GM18517 (cell line): ENCODE measurements around the gene TLCD1.
A peak's percentile ranks its signal among the peaks of the same experiment; 100 is the strongest.
"Not testable (repeated sequence)": the region's sequence is repeated elsewhere in the genome, so short reads cannot be mapped to it uniquely, and the experiment has no call there.

ENCODE experiments used
- ATAC-seq: cut with Tn5 transposase; IDR thresholded peaks from one replicate; pipeline ENCODE4 v1.9.1; 2021; ENCODE audit warnings: mild to moderate bottlenecking, moderate library complexity; ENCODE audit not compliant: unreplicated experiment

Gene TLCD1

DNA sequence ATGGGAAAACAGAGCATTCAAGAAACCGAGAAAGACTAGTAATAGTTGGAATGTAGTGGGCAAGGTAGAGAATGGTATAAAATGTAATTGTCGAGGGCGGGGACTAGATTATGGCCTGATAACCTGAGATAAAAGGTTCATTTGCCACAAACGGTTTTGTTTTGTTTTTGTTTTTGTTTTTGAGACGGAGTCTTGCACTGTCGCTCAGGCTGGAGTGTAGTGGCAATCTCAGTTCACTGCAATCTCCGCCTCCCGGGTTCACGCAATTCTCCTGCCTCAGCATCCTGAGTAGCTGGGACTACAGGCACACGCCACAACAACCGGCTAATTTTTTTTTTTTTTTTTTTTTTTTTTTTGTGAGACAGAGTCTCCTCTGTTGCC, 3.9 kb upstream of the TLCD1 start:
- no peak for ATAC-seq

- peak; percentile 37 for ATAC-seq
These were observed 2.5 kb upstream of the TLCD1 start, which contains the start of gene NEK8 for GRCh38 chr17:28728364-28729200. Gene NEK8, plus strand, starts transcription at chr17:28728788. Its CDS starts 26 bp downstream, at chr17:28728814.

DNA sequence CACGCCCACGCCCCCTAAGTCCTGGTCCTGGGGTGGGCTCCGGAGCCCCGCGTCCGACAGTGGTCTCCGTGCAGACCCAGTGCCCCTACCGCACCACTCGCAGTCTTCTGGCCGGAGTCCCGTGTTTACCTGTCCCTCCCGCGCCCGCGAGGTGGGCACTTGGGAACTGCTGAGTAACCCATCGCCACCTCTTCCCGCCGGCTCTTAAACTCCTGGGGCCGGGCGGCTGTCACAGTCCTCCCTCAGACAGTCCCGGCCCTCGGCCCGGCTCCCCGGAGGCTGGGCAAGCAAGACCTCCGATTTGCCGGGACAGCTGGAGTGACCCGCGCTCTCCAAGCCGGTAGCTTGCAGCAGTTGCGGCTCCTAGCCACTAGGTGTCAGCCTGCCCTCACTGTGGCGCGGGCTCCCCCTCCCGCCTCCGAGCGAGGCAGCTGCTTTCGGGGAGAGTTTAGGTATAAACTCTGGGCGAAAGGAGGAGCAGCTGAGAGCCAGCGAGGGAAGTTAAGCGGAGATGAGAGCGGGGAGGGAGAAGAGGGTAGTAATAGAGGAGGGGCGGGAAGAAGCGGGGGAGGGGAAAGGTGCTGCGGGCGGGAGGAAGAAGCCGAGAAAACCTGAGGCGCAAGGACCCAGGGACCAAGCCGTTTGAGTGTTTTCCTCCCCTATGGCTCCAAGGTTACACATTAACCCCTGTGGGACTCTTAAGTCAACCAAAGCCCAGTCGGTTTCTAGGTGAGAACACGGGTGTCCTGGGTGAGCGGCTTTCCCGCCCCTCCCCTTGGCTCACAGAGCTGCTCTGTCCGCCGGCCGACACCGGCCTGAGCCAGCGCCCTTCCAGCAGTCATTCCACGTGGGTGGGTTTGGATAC, 826 bp upstream of the TLCD1 start:
- ATAC-seq: peak; percentile 35

DNA sequence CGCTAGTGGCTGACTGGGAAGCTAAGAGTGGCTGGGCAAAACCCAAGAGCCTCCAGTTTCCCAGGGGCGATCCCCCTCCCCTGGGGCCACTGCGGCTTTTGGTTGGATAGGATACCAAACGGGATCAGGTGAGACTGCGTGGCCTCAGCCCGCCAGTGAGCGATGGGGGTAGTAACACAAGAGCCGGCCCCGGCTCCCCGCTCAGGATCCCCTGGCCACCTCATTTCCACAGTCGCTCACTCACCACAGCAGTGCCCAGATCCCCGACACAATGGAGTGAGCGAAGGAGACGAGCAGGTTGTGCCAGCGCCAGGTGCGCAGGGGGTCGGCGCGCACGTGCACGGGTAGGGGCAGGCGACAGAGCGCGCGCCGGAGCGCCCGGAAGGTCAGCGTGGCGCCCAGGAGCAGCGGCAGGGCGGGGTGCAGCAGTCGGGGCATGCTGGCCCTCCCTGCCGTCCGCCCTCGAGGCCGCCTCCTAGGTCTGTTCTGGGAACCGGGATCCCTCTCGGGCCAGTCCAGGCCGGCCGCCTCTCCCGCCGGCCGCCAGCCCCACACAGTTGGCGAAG, 290 bp downstream of the TLCD1 start:
- no peak for ATAC-seq

DNA sequence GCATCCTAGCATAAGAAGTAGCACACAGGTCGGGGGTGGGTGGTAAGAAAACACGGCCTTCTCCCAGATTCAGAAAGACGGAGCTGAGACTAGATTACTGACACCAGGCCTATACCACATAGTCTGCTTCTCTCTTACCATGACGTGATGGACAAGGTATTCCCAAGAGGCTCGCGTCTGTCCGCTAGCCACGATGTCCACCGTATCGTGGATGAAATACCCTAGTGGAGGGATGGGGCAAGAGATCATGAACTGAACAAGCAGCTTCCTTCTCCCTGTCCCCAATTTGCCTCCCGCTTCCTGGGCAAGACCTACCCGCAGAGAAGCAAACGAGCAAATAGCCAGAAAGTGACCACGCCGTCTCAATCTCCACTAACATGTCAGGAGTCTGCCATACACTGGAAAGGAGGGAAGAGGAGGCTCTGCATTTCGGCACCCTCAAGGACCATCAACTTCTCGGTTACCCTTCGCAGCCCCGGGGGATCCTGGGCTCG, 820 bp downstream of the TLCD1 start:
- no peak for ATAC-seq

DNA sequence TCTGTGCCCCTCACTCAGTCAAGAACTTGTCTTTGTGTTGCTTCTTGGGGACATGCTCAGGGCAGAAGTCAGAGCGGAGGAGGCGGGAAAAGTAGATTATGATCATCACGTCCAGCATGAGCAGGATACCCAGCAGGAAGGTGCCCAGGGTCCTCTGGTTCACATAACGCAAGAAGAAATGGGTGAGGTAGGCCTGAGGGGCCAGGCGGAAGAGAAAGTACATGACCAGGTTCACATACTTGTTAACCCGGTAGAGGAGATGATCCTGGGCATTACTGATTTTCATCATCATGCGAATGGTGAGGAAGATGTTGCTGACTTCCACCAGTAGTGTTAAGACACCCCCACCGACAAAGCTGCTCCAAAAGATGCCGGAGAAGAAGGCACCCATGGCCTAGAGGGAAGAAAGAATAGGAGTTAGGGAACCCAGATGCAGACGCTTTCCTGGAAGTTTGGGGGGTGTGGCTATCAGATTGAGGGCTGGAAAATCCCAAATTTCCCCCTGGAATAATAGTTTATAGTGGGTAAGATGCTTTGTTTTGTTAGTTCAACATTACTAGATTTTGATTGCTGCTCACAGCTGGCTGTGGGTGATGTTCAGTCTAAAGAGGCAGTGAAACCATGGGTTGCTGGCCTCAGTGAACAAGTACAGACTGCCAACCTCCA, 1.4 kb downstream of the TLCD1 start:
- ATAC-seq: no peak

GRCh38 chr17:28723836-28724499, 2.1 kb downstream of the TLCD1 start:
- not testable (repeated sequence) for ATAC-seq

DNA sequence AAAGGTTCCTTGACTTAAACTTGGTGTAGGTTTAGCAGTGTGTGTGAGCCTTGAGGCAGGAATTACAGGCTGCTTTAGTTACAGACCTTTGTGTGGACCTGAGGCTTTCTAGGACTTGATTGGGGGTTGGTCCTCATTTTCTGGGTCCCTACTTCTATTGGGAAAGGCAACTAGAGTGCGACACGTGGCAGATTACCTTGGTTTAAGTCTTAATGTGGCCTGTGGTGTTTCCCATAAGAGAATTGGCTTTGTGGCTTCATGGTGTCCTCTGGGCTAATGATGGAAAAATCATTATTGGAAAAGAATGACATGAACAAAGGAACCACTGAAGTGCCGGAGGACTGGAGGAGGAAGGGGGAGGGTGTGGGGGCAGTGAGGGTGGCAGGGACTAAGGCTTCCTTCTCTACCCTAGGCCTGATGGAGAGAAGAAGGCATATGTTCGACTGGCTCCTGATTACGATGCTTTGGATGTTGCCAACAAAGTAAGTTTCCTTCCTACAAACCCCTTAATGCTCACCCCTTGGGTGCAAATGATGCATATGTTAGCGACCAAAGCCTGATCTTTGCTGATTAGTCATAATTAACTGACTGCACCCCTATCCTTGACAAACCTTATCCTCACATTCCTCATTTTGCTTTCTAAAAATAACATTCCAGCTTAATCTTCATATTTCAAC, 2.7 kb downstream of the TLCD1 start:
- no peak for ATAC-seq

GRCh38 chr17:28722417-28723158, 3.4 kb downstream of the TLCD1 start:
- no peak for ATAC-seq

DNA sequence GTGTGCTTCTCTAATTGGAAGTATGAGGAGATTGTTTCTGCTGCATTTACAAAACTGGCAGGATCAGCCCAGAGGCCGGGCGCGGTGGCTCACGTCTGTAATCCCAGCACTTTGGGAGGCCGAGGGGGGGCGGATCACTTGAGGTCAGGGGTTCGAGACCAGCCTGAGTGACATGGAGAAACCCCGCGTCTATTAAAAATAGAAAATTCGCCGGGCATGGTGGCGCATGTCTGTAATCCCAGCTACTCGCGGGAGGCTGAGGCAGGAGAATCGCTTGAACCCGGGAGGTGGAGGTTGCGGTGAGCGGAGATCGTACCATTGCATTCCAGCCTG, 5.1 kb downstream of the TLCD1 start:
- not testable (repeated sequence) for ATAC-seq

DNA sequence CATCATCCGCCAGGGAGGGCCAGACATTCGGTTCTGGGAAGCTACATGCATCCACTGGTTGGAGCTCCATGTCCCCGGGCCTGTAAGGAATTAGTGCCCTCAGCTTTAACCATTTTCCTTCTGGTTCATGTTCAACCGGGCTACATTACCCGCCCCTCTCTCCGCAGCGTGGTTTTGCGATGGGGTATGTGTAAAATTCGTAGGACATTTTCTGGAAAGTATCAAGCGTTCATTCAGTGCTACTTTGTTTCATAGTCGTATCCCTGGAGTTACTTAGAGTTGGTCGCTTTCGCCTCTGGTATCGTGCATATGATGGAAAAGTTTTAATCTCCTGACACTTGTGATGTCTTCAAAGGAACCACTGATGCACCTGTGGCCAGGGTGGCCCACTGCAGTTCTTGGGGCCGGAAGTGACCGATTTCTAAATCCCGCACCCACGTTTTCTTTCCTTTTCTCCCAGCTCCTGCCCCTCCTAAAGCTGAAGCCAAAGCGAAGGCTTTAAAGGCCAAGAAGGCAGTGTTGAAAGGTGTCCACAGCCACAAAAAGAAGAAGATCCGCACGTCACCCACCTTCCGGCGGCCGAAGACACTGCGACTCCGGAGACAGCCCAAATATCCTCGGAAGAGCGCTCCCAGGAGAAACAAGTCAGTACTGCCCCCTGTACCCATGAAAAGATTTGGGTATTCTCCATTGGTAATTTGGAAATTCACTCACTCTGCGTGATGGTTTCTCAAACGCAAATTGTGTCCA, 5.6 kb downstream of the TLCD1 start:
- no peak for ATAC-seq

DNA sequence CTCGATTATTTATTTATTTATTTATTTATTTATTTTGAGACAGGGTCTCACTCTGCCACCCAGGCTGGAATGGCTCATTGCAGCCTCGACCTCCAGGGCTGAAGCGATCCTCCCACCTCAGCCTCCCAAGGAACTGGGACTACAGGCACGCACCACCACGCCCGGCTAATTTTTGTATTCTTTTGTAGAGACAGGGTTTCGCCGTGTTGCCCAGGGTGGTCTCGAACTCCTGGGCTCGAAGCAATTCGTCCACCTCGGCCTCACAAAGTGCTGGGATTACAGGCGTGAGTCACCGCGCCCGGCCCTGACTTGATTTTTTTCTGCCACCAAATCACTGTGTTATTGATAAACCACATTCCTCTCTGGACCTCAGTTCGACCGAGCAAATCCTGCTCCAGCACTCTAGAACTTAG, 7.0 kb downstream of the TLCD1 start:
- peak; percentile 11 for ATAC-seq

GRCh38 chr17:28718333-28719020, 7.6 kb downstream of the TLCD1 start:
- ATAC-seq: no peak

DNA sequence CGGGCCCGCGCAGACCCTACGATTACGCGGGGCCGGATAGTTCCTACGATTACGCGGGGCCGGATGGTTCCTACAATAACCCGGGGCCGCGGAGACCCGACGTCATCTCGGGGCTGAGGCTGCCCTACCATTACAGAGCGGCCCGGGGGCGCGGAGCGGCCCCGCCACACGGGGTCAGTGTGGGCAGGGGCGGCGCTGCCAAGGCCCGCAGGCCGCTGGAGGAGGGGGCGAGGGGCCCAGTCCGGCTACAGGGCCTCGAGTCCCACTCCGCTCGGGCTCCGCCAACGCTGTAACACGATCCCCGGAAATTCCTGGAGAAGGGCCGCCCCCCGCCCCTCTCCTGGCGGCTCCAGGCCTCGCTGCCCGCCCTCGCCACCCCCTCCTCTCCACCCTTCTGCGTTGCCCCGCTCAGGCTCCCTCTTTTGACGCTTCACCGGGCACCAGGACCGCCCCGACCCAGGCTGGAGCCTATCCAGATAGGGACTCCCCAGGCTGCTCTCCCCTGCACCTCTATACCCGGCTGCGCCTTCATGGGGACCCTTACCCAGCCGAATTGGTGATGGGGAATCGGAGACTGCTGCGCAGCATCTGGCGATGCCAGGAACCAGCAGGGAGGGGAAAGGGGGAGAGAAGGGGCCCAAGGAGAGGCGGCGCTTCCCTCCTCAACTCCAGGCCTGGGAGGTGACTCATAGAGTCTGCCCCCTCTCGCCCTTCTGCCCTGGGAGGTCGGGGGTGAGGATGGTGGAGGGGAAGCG, 8.3 kb downstream of the TLCD1 start, which contains the start of gene RAB34:
Gene RAB34 (minus strand): TSS at position 291 of the 755 bp plus-strand sequence. CDS start 602 bp downstream, outside the sequence.
- no peak for ATAC-seq

DNA sequence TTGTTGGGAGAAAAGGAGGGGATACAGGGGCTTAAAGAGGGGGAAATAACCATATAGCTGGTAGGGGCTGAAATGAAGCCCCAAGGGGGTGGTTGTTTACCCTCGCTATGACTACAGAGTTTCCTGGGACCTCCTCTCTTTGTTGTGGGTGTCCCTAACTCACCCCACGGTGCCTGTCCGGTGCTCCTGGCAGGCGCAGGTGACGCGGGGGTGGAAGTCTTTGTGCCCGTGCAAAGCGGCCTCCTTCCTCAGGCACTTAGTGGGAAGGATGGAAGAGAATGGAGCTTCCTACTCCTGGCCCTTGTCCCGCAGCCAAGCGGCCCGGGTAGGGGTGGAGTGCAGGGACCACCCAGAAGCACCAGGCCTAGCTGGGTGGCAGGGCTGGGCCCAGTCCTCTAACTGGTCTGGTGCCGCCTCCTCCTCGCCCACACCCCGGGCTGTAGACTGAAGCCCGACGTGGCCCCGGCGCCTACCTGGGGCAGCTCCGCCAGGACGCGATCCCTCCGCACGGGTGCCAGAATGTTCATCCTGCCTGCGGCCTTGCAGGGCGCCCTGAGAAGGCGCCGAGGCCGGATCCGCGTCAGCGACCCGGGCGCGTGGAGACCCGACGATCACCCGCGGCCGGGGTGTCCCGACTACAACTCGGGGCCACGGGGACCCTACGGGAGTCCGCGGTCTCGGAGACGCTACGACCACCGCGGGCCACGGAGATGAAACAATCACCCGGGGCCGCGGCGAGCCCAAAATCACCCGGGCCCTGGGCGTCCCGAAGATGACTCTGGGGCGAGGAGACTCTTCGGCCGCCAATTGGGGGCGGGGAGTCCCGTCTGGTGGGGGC, 9.1 kb downstream of the TLCD1 start:
- no peak for ATAC-seq

- ATAC-seq: no peak
These were observed 10.8 kb downstream of the TLCD1 start for GRCh38 chr17:28715217-28715616.
